ENCODE results near the gene GUCA2A.

DNA sequence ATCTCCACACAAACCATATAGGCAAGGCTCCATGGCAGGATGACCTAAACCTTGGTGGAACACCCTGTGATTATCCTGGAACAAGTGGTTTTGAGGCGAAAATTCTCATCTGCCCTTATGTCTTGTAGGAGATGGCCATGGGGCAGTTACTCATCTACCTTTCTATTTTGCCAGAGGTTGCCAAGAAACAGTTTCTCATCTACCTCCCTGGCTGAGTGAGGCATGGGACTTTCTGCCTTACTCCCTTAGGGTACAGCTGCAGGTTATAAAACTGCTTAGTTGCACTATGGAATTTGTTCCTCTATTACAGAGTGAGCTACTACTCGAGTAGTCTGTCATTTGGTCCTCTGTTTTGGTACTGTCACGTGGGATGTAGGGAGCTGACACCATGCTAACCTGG is 31.3 kb upstream of the GUCA2A start:
- no peak for TF ChIP-seq RFX5 (IDR thresholded peaks at IDR 0.05; ENCODE audit: low read depth, low read length)
- TF ChIP-seq ZNF282 (CRISPR knock-in tag; IDR thresholded peaks at IDR 0.05), result no peak
- TF ChIP-seq OTX1 (CRISPR knock-in tag; IDR thresholded peaks at IDR 0.05), result no peak
- TF ChIP-seq CBX5 (IDR thresholded peaks at IDR 0.05; ENCODE audit: borderline replicate concordance, low read depth), result no peak
- TF ChIP-seq SPI1 (IDR thresholded peaks at IDR 0.05; ENCODE audit: borderline replicate concordance, low read depth, low read length), result no peak
- TF ChIP-seq, protein P1, sequence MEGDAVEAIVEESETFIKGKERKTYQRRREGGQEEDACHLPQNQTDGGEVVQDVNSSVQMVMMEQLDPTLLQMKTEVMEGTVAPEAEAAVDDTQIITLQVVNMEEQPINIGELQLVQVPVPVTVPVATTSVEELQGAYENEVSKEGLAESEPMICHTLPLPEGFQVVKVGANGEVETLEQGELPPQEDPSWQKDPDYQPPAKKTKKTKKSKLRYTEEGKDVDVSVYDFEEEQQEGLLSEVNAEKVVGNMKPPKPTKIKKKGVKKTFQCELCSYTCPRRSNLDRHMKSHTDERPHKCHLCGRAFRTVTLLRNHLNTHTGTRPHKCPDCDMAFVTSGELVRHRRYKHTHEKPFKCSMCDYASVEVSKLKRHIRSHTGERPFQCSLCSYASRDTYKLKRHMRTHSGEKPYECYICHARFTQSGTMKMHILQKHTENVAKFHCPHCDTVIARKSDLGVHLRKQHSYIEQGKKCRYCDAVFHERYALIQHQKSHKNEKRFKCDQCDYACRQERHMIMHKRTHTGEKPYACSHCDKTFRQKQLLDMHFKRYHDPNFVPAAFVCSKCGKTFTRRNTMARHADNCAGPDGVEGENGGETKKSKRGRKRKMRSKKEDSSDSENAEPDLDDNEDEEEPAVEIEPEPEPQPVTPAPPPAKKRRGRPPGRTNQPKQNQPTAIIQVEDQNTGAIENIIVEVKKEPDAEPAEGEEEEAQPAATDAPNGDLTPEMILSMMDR (IDR thresholded peaks at IDR 0.05 in 2 of 3, conservative IDR thresholded peaks at IDR 0.05 in 1 of 3; ENCODE audit: insufficient read depth in 2 of 3, low read depth in 1 of 3, low read length in 3 of 3), result no peak
- TF ChIP-seq PHB (CRISPR knock-in tag; IDR thresholded peaks at IDR 0.05), result no peak
- TF ChIP-seq RNF2 (IDR thresholded peaks at IDR 0.05), result no peak
- no peak for TF ChIP-seq TCF7L2 (IDR thresholded peaks at IDR 0.05; ENCODE audit: low read depth, low read length)

Data from K562 (cell line).